Gastrocnemius medialis (tissue), 4 donors: ENCODE measurements around the gene XRCC3. TPM values are rescaled to one million over a fixed set of nuclear protein-coding genes. Genes with fewer than 3 reads are reported as not detected.

Source experiments
- ATAC-seq, 2 donors: fragments of 150-250 bp; one replicate each; pipeline ENCODE4 v1.9.1; 2016
- DNase-seq, 2 donors: peaks; one replicate each; pipeline ENCODE4 v3.0.0-alpha.2; 2019
- H3K27ac ChIP-seq, 4 donors: fragments of 200-600 bp; sonication (generic); 1 replicate in 1 of 4; 2 replicates in 3 of 4; pipeline ENCODE4 v1.5.1; 2016 to 2018; ENCODE audit warnings: mild to moderate bottlenecking in 2 of 4, moderate library complexity in 1 of 4
- H3K27me3 ChIP-seq, 3 donors: fragments of 200-600 bp; sonication (generic) in 2 of 3; 1 replicate in 1 of 3; 2 replicates in 2 of 3; pipeline versions ENCODE4 v1.5.1 to v1.6.0; 2016 to 2019; ENCODE audit warnings: mild to moderate bottlenecking in 1 of 3, moderate library complexity in 1 of 3
- H3K36me3 ChIP-seq, 2 donors: fragments of 200-600 bp; sonication (generic) in 1 of 2; one replicate each; pipeline ENCODE4 v1.5.1; 2017 to 2018
- H3K4me1 ChIP-seq, 2 donors: fragments of 200-600 bp; sonication (generic) in 1 of 2; one replicate each; pipeline ENCODE4 v1.5.1; 2016 to 2017; ENCODE audit warnings: mild to moderate bottlenecking in 2 of 2
- H3K4me3 ChIP-seq, 4 donors: fragments of 200-600 bp; sonication (generic) in 3 of 4; 1 replicate in 1 of 4; 2 replicates in 3 of 4; pipeline ENCODE4 v1.5.1; 2016 to 2019; ENCODE audit warnings: mild to moderate bottlenecking in 2 of 4
- H3K9me3 ChIP-seq, 3 donors: fragments of 200-600 bp; sonication (generic) in 2 of 3; 1 replicate in 1 of 3; 2 replicates in 2 of 3; pipeline ENCODE4 v1.5.1; 2016 to 2019
- CTCF ChIP-seq, 5 experiments: fragments of 450-650 bp in 3 of 5; fragments of 200-600 bp in 2 of 5; sonication (generic) in 2 of 5; IDR thresholded peaks in 4 of 5; conservative IDR thresholded peaks in 1 of 5; 1 replicate in 4 of 5; 2 replicates in 1 of 5; pipeline ENCODE4 v1.5.1; 2016 to 2019; ENCODE audit warnings: antibody characterized with exemption in 5 of 5, mild to moderate bottlenecking in 3 of 5, moderate library complexity in 3 of 5
- POLR2A ChIP-seq, 2 donors: fragments of 450-650 bp; IDR thresholded peaks; one replicate each; pipeline ENCODE4 v1.6.1; 2017; ENCODE audit warnings: antibody characterized with exemption in 2 of 2, mild to moderate bottlenecking in 2 of 2, moderate library complexity in 2 of 2
- in situ Hi-C, 4 donors: fragments of 200-750 bp; cut with MboI; loops; one replicate each; pipeline versions ENCODE4 v1.15.0 to v1.8.0; 2017; ENCODE audit warnings: low sequenced_read_pairs in 4 of 4
- intact Hi-C: fragments of 100-400 bp; cut with DNase I; formaldehyde crosslinking; loops from one replicate; pipeline ENCODE4 v1.15.1; 2023; ENCODE audit warnings: low total_unique reads
- total RNA-seq, 4 donors: library from RNA; depleted of rRNA; stranded (reverse); fragments of >200 nt; gene quantifications; one replicate each; pipeline versions ENCODE4 v1.1.0 to v1.2.3, GENCODE V29; 2016

The XRCC3 gene
- total RNA-seq, 4 donors from 2014 or later, result 1.3 to 26.5 (median 3.0) TPM

GRCh38 chr14:103731916-103732867 lies 16.9 kb upstream of the XRCC3 start:
- Histone ChIP-seq H3K9me3 (no peaks in the 10 kb centered on the region), H3K4me1 (peaks cover 5 to 38% of the 10 kb centered on the region in 2 donors), H3K36me3 (peaks cover 0 to 40% of the 10 kb centered on the region in 2 donors), H3K4me3 (no peak overlapping the region), H3K27me3 (no peaks in the 10 kb centered on the region), H3K27ac (peak overlapping the region in 1 of 4 donors; percentile 58)
- TF ChIP-seq POLR2A (IDR thresholded peaks at IDR 0.05) (no peak), CTCF (IDR thresholded peaks at IDR 0.05 in 4 of 5, conservative IDR thresholded peaks at IDR 0.05 in 1 of 5) (no peak)
- in situ Hi-C loops (no loop called here), intact Hi-C loops (no loop called here)
- DNase-seq (no peak), ATAC-seq (no peak)

- Histone ChIP-seq H3K36me3 (peaks cover 0 to 40% of the 10 kb centered on the region in 2 donors), H3K4me1 (peaks cover 5 to 31% of the 10 kb centered on the region in 2 donors), H3K27ac (no peak overlapping the region), H3K4me3 (no peak overlapping the region), H3K27me3 (no peaks in the 10 kb centered on the region), H3K9me3 (no peaks in the 10 kb centered on the region)
- no peak for ATAC-seq
- TF ChIP-seq CTCF (IDR thresholded peaks at IDR 0.05 in 4 of 5, conservative IDR thresholded peaks at IDR 0.05 in 1 of 5) (no peak), POLR2A (IDR thresholded peaks at IDR 0.05) (no peak)
- no peak for DNase-seq
- intact Hi-C loops (no loop called here), in situ Hi-C loops (no loop called here)
Measured at GRCh38 chr14:103731481-103731880, 16.2 kb upstream of the XRCC3 start.

- intact Hi-C loops, result no loop called here
- TF ChIP-seq CTCF (IDR thresholded peaks at IDR 0.05 in 4 of 5, conservative IDR thresholded peaks at IDR 0.05 in 1 of 5) (no peak), POLR2A (IDR thresholded peaks at IDR 0.05) (no peak)
- Histone ChIP-seq H3K36me3 (peaks cover 0 to 34% of the 10 kb centered on the region in 2 donors), H3K27me3 (no peaks in the 10 kb centered on the region), H3K9me3 (no peaks in the 10 kb centered on the region), H3K27ac (peak overlapping the region; percentile 48 to 78 (median 56)), H3K4me3 (no peak overlapping the region), H3K4me1 (peaks cover 5 to 24% of the 10 kb centered on the region in 2 donors)
- in situ Hi-C loops, result no loop called here
- ATAC-seq (peak; percentile 82 to 84), DNase-seq (peak; percentile 70 to 77)
Measured at GRCh38 chr14:103730490-103731035, 15.3 kb upstream of the XRCC3 start.

GRCh38 chr14:103729496-103730448 lies 14.5 kb upstream of the XRCC3 start:
- intact Hi-C loops (no loop called here), in situ Hi-C loops (no loop called here)
- no peaks in the 10 kb centered on the region for H3K27me3 ChIP-seq
- TF ChIP-seq POLR2A (IDR thresholded peaks at IDR 0.05), result no peak
- TF ChIP-seq CTCF (IDR thresholded peaks at IDR 0.05 in 4 of 5, conservative IDR thresholded peaks at IDR 0.05 in 1 of 5), result no peak
- H3K4me1 ChIP-seq, result peaks cover 5 to 18% of the 10 kb centered on the region in 2 donors
- H3K9me3 ChIP-seq, result no peaks in the 10 kb centered on the region
- H3K36me3 ChIP-seq, result peaks cover 0 to 34% of the 10 kb centered on the region in 2 donors
- H3K4me3 ChIP-seq, result no peak overlapping the region
- H3K27ac ChIP-seq, result peak overlapping the region; percentile 48 to 78 (median 56)
- ATAC-seq (no peak), DNase-seq (no peak)
